Measurements from ENCODE around the gene AEBP1. TPM values are rescaled to one million over a fixed set of nuclear protein-coding genes. Genes with fewer than 3 reads are reported as not detected.

Gene AEBP1
- total and polyA plus RNA-seq, 2 experiments from 2014 or later, result 15.1 to 42.0 TPM

GRCh38 chr7:44127161-44127560, 23.0 kb downstream of the AEBP1 start (continued):
- no peak for TF ChIP-seq STAT1 (IDR thresholded peaks at IDR 0.05; ENCODE audit: unreplicated experiment)
- TF ChIP-seq CREB1 (CRISPR knock-in tag; IDR thresholded peaks at IDR 0.05; ENCODE audit: low read depth), result no peak
- no peak for TF ChIP-seq JUNB (IDR thresholded peaks at IDR 0.05; ENCODE audit: unreplicated experiment)

- Histone ChIP-seq H3F3A (replicated peaks; ENCODE audit: low read depth) (no peaks in the 10 kb centered on the region), H3K4me3 (no peak overlapping the region), H3K4me1 (ENCODE audit: insufficient read depth) (peaks cover 8% of the 10 kb centered on the region), H3K36me3 (ENCODE audit: insufficient read depth) (no peaks in the 10 kb centered on the region), H3K27me3 (ENCODE audit: insufficient read depth) (peaks cover 30% of the 10 kb centered on the region), H3K27ac (ENCODE audit: low read depth) (no peak overlapping the region), H3K4me2 (no peak overlapping the region), H4K20me1 (replicated peaks; ENCODE audit: insufficient read depth) (peaks cover 6% of the 10 kb centered on the region; the same call in 1 of the 2 replicates), H3K9me2 (ENCODE audit: insufficient read depth) (no peaks in the 10 kb centered on the region), H2AFZ (no peak overlapping the region), H3K79me2 (replicated peaks; ENCODE audit: insufficient read depth) (no peaks in the 10 kb centered on the region)
- peaks cover 23% of the 10 kb centered on the region for H3K27me3 Mint-ChIP-seq (ENCODE audit: insufficient read depth, low read depth, poor library complexity)
- peaks cover 20% of the 10 kb centered on the region for H3K4me1 Mint-ChIP-seq
- H3K27ac Mint-ChIP-seq, result no peak overlapping the region
- no peak overlapping the region for H3K4me3 Mint-ChIP-seq
- no peak for ATAC-seq
- no peaks in the 10 kb centered on the region; the same call in 2 of the 3 replicates for H3K36me3 Mint-ChIP-seq (ENCODE audit: low read depth)
- H3K9me3 Mint-ChIP-seq, result peaks cover 10% of the 10 kb centered on the region
- DNase-seq (ENCODE audit: low spot score), result no peak
- TF ChIP-seq NANOG (IDR thresholded peaks at IDR 0.05; ENCODE audit: borderline replicate concordance) (no peak), JUNB (IDR thresholded peaks at IDR 0.05; ENCODE audit: unreplicated experiment) (no peak), ETS1 (IDR thresholded peaks at IDR 0.05) (no peak), REST (IDR thresholded peaks at IDR 0.05; ENCODE audit: unreplicated experiment) (no peak), EZH2 (IDR thresholded peaks at IDR 0.05; ENCODE audit: low read depth, unreplicated experiment) (no peak), STAT1 (IDR thresholded peaks at IDR 0.05; ENCODE audit: unreplicated experiment) (no peak), CTCF (conservative IDR thresholded peaks at IDR 0.05; ENCODE audit: low read depth in 2 of 2) (no peak), EZH2phosphoT487 (IDR thresholded peaks at IDR 0.05; ENCODE audit: unreplicated experiment) (no peak), POLR2AphosphoS5 (IDR thresholded peaks at IDR 0.05; ENCODE audit: low read depth) (no peak), ZNF462 (CRISPR knock-in tag; IDR thresholded peaks at IDR 0.05) (no peak), CREB1 (CRISPR knock-in tag; IDR thresholded peaks at IDR 0.05; ENCODE audit: low read depth) (no peak)
These were observed 24.8 kb downstream of the AEBP1 start for GRCh38 chr7:44128721-44129582.
